Activated T-helper 1 cell treated with anti-CD3 and anti-CD28 coated beads, Interleukin-12 subunit alpha, Interleukin-12 subunit beta, Interleukin-2, Interleukin-4 antibody, amounts not matched to agents 30 ng/mL and 10 ng/mL and 1 ng/mL, durations not matched to agents 14 hours and 24 hours and 36 hours (primary cell): ENCODE data around the gene HK2. TPM values are rescaled to one million over a fixed set of nuclear protein-coding genes. Genes with fewer than 3 reads are reported as not detected.
"Not testable (repeated sequence)": the region's sequence is repeated elsewhere in the genome, so short reads cannot be mapped to it uniquely, and the experiment has no call there.

Experiments used
- DNase-seq: peaks from one replicate; pipeline ENCODE4 v3.0.0; 2021; ENCODE audit warnings: low spot score
- H3K27ac Mint-ChIP-seq: one replicate; pipeline ENCODE4 v1.8.0; 2021; ENCODE audit warnings: mild to moderate bottlenecking, mixed read lengths
- H3K27me3 Mint-ChIP-seq: one replicate; pipeline ENCODE4 v1.8.0; 2022; ENCODE audit warnings: mild to moderate bottlenecking, moderate library complexity, mixed read lengths; ENCODE audit not compliant: insufficient read depth
- H3K36me3 Mint-ChIP-seq: one replicate; pipeline ENCODE4 v1.8.0; 2021; ENCODE audit warnings: low read depth, mixed read lengths
- H3K4me1 Mint-ChIP-seq: one replicate; pipeline ENCODE4 v1.8.0; 2021; ENCODE audit warnings: low read depth, mixed read lengths
- H3K4me3 Mint-ChIP-seq: one replicate; pipeline ENCODE4 v1.8.0; 2021; ENCODE audit warnings: mild to moderate bottlenecking, moderate library complexity, mixed read lengths
- H3K9me3 Mint-ChIP-seq: one replicate; pipeline ENCODE4 v1.8.0; 2021; ENCODE audit warnings: mixed read lengths
- intact Hi-C: fragments of 100-400 bp; cut with micrococcal nuclease; formaldehyde crosslinking; loops from one replicate; pipeline ENCODE4 v1.15.1; 2024
- total RNA-seq: library from RNA; stranded (reverse); gene quantifications from 2 replicates; pipeline ENCODE4 v1.2.3, GENCODE V29; 2022

Gene HK2
- total RNA-seq, 1 donor from 2014 or later = 94.5 TPM

GRCh38 chr2:74855114-74855707, 21.3 kb downstream of the HK2 start:
- H3K9me3 Mint-ChIP-seq, H3K27ac Mint-ChIP-seq, intact Hi-C loops, H3K27me3 Mint-ChIP-seq, H3K4me3 Mint-ChIP-seq, DNase-seq: not testable (repeated sequence)
- Mint-ChIP-seq H3K36me3 (peaks cover 23% of the 10 kb centered on the region), H3K4me1 (peaks cover 46% of the 10 kb centered on the region)

DNA sequence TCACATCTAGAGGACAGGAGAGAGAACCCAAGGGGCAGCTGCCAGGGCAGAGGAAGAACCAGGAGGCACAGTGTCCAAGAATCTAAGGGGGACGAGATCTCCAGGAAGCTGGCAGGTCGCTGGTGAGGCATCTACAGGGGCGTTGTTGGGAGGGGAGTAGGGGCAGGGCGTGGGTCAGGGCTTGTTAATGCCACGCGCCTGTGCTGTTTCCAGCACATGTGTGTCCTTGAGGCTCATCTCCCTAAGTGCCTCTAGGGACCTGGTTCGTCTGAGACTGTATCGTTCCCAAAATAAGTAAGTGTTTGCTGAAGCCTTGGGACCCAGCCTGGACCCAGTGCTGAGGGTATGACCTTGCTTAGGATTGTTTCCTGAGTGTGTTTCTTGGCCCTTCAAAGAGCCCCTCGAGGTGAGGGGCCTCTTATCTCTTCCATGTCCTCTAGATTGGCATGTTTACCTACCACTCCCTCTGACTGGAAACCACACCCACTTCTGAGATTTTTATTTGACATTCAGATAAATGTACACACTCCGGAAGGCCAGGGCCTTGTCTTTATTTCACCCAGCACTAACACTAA, 22.2 kb downstream of the HK2 start:
- no peak for DNase-seq
- H3K4me3 Mint-ChIP-seq = no peak overlapping the region
- intact Hi-C loops = no loop called here
- H3K9me3 Mint-ChIP-seq = no peaks in the 10 kb centered on the region
- H3K27me3 Mint-ChIP-seq = no peaks in the 10 kb centered on the region
- H3K4me1 Mint-ChIP-seq = peaks cover 44% of the 10 kb centered on the region
- peaks cover 25% of the 10 kb centered on the region for H3K36me3 Mint-ChIP-seq
- no peak overlapping the region for H3K27ac Mint-ChIP-seq

- Mint-ChIP-seq H3K4me1 (peaks cover 40% of the 10 kb centered on the region), H3K27me3 (no peaks in the 10 kb centered on the region), H3K9me3 (no peaks in the 10 kb centered on the region), H3K27ac (no peak overlapping the region), H3K4me3 (no peak overlapping the region), H3K36me3 (peaks cover 26% of the 10 kb centered on the region)
- intact Hi-C loops = no loop called here
- no peak for DNase-seq
Observed at GRCh38 chr2:74856599-74856998, 22.7 kb downstream of the HK2 start.

GRCh38 chr2:74857215-74857614, 23.3 kb downstream of the HK2 start:
- H3K36me3 Mint-ChIP-seq = peaks cover 30% of the 10 kb centered on the region
- intact Hi-C loops = no loop called here
- peaks cover 41% of the 10 kb centered on the region for H3K4me1 Mint-ChIP-seq
- no peak for DNase-seq
- no peaks in the 10 kb centered on the region for H3K9me3 Mint-ChIP-seq
- H3K4me3 Mint-ChIP-seq = no peak overlapping the region
- H3K27me3 Mint-ChIP-seq = no peaks in the 10 kb centered on the region
- H3K27ac Mint-ChIP-seq = no peak overlapping the region

DNA sequence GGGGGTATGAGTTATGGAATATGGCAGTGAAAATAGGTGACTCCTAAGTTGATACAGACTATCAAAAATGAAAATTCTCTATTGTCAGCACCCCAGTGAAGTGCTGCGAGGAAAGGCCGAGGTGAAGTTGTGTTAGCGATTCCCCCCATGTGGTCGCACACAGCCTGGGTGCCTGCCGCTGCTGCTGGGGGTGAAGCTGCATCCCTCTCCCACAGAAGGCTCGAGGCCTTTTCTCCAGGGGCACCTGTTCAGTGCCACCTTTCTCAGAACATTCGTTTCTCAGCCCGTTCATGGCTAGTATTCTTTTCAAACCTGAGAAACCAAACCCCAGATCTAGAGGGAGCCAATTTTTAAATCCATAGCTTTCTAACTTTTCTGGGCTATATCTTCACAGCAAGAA, 23.8 kb downstream of the HK2 start:
- intact Hi-C loops = no loop called here
- Mint-ChIP-seq H3K27me3 (no peaks in the 10 kb centered on the region), H3K4me3 (no peak overlapping the region), H3K27ac (no peak overlapping the region), H3K9me3 (no peaks in the 10 kb centered on the region), H3K36me3 (peaks cover 28% of the 10 kb centered on the region), H3K4me1 (peaks cover 46% of the 10 kb centered on the region)
- no peak for DNase-seq

GRCh38 chr2:74858281-74858680, 24.4 kb downstream of the HK2 start:
- no peak overlapping the region for H3K27ac Mint-ChIP-seq

DNA sequence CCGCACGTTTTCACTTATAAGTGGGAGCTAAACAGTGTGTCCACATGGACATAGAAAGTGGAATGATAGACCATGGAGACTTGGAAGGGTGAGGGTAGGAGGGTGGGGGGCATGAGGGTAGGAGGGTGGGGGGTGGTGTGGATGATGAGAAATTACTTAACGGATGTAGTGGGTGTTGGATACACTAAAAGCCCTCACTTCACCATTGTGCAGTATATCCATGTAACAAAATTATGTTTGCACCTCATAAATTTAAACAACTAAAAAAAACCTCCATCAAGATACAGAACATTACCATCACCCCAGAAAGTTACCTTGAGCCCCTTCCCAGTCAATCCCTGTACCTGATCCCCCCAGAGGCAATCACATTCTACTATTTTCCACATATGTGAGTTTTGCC, 26.2 kb downstream of the HK2 start:
- Mint-ChIP-seq H3K27me3 (no peaks in the 10 kb centered on the region), H3K36me3 (peaks cover 23% of the 10 kb centered on the region), H3K27ac (no peak overlapping the region), H3K4me1 (peaks cover 59% of the 10 kb centered on the region), H3K9me3 (no peaks in the 10 kb centered on the region), H3K4me3 (no peak overlapping the region)
- no peak for DNase-seq
- intact Hi-C loops = loop anchor here (2.0 kb wide), 1 partner anchor 15 kb away; no protein-coding TSS in a partner anchor

More at GRCh38 chr2:74858281-74858680, 24.4 kb downstream of the HK2 start:
- Mint-ChIP-seq H3K4me1 (peaks cover 52% of the 10 kb centered on the region), H3K27me3 (no peaks in the 10 kb centered on the region), H3K9me3 (no peaks in the 10 kb centered on the region), H3K4me3 (no peak overlapping the region), H3K36me3 (peaks cover 25% of the 10 kb centered on the region)
- no peak for DNase-seq
- intact Hi-C loops = no loop called here

DNA sequence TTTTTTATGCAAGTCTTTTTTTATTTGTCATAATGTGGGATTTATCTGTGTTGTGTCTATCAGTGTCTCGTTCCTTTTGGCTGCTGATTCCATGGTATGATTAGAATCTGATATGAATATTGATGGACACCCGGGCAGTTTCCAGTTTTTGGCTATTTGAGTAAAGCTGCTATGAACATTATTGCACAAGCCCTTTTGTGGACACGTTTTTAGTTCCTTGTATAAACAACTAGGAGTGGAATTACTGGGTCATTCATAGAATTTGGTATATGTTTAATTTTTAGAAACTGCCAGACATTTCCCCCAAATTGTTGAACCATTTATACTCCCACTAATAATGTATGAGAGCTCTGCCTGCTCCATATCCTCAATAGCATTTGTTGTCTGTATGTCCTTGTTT, 26.6 kb downstream of the HK2 start:
- intact Hi-C loops = loop anchor here (2.0 kb wide), 1 partner anchor 16 kb away; no protein-coding TSS in a partner anchor

DNA sequence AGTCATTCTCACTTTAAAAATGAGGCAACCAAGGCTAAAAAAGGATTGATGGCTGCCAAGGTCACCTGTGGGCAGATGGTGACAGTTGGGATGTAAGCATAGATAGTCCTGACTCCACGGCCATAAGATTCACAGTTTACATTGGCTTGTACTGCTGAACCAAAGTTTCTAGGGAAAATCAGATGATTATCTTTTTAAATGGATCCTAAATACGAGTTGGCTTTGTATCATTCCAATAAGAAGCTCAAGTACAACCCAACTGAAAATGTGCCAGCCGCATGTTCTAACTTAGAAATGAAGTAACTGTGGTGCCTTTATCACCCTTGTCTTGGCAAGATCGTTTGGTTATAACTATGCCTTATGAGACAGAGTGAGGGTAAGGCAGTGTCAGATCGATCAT, 27.6 kb downstream of the HK2 start:
- Mint-ChIP-seq H3K9me3 (no peaks in the 10 kb centered on the region), H3K27ac (no peak overlapping the region), H3K4me1 (peaks cover 60% of the 10 kb centered on the region), H3K36me3 (peaks cover 17% of the 10 kb centered on the region), H3K4me3 (no peak overlapping the region), H3K27me3 (no peaks in the 10 kb centered on the region)
- intact Hi-C loops = loop anchor here (2.0 kb wide), 1 partner anchor 17 kb away; no protein-coding TSS in a partner anchor
- DNase-seq = no peak

More for the DNA sequence above, 26.6 kb downstream of the HK2 start:
- H3K36me3 Mint-ChIP-seq = peaks cover 18% of the 10 kb centered on the region
- no peak for DNase-seq
- peaks cover 57% of the 10 kb centered on the region for H3K4me1 Mint-ChIP-seq
- no peak overlapping the region for H3K4me3 Mint-ChIP-seq
- H3K27me3 Mint-ChIP-seq = no peaks in the 10 kb centered on the region
- no peak overlapping the region for H3K27ac Mint-ChIP-seq
- H3K9me3 Mint-ChIP-seq = no peaks in the 10 kb centered on the region

DNA sequence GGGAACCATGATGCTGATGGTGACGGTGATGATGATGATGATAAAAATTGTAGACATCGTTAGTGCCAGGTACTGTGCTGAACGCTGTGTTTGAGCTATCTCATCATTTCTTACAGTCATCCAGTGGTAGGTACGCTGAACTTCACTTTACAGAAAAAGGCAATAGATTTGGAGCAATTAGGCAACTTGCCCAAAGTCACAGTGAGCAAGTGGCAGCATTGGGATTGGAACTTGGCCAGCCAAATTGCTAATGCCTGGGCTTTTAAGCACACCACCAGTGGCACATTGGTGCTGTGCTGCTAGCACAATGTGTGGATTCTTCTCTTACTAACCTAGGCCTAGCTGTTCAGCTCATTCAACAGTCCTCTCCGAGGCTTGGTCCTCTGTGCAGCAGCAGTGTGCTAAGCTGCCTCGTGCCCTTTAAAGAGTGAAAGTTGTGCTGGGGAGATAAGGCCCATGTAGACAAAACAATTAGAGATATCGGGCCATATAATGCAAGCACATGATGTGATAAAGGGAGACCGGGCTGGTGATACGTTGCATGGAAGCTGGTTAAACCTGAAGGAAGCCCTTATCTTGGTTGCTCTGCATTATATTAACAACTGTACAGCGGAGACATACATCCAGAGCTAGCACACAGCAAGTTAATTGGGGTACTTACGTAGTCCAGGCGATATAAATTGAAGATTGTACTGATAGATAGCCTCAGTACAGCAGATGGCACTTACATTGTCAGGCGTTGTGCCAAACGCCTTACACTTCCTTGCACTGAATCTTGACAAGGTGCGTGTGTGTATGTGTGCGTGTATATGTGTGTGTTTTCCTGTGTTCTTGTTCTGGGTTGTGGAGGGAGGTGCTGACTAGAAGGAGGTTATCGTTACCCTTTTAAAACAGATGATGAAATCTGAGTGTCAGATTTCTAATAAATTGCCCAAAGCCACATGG, 28.4 kb downstream of the HK2 start:
- Mint-ChIP-seq H3K9me3 (no peaks in the 10 kb centered on the region), H3K27me3 (no peaks in the 10 kb centered on the region), H3K36me3 (peaks cover 17% of the 10 kb centered on the region), H3K4me1 (peaks cover 65% of the 10 kb centered on the region), H3K27ac (no peak overlapping the region), H3K4me3 (no peak overlapping the region)
- no peak for DNase-seq
- intact Hi-C loops = no loop called here

- H3K4me1 Mint-ChIP-seq = peaks cover 69% of the 10 kb centered on the region
- H3K36me3 Mint-ChIP-seq = peaks cover 27% of the 10 kb centered on the region
- H3K27me3 Mint-ChIP-seq = no peaks in the 10 kb centered on the region
- no peak for DNase-seq
- no peak overlapping the region for H3K4me3 Mint-ChIP-seq
- intact Hi-C loops = no loop called here
- no peaks in the 10 kb centered on the region for H3K9me3 Mint-ChIP-seq
- H3K27ac Mint-ChIP-seq = no peak overlapping the region
Observed at GRCh38 chr2:74863802-74864248, 29.9 kb downstream of the HK2 start.

GRCh38 chr2:74864728-74865722, 31.1 kb downstream of the HK2 start:
- DNase-seq = no peak
- intact Hi-C loops = no loop called here
- H3K4me3 Mint-ChIP-seq = no peak overlapping the region
- H3K27me3 Mint-ChIP-seq = no peaks in the 10 kb centered on the region
- H3K27ac Mint-ChIP-seq = no peak overlapping the region
- H3K9me3 Mint-ChIP-seq = no peaks in the 10 kb centered on the region
- peaks cover 27% of the 10 kb centered on the region for H3K36me3 Mint-ChIP-seq
- peaks cover 68% of the 10 kb centered on the region for H3K4me1 Mint-ChIP-seq
